CD4-positive, alpha-beta T cell treated with Interleukin-2 at 100 ng/mL for 4 hours (primary cell): ENCODE results near the gene FANCC.

Experiments used
- DNase-seq: peaks from one replicate; pipeline ENCODE4 v3.0.0-alpha.2; 2020; ENCODE audit warnings: low spot score

FANCC gene

GRCh38 chr9:95120781-95121370 is 196.6 kb downstream of the FANCC start:
- no peak for DNase-seq

GRCh38 chr9:95118596-95118995 is 198.9 kb downstream of the FANCC start:
- no peak for DNase-seq

- DNase-seq = no peak
Measured at GRCh38 chr9:95116808-95117204, 200.7 kb downstream of the FANCC start.

- no peak for DNase-seq
Measured at GRCh38 chr9:95116002-95116807, 201.3 kb downstream of the FANCC start.

- DNase-seq = no peak
Measured at GRCh38 chr9:95115104-95115503, 202.4 kb downstream of the FANCC start.

- DNase-seq = no peak
Measured at GRCh38 chr9:95112436-95113280, 204.9 kb downstream of the FANCC start.

GRCh38 chr9:95111716-95112115 is 205.8 kb downstream of the FANCC start:
- no peak for DNase-seq

GRCh38 chr9:95110921-95111525 is 206.5 kb downstream of the FANCC start:
- DNase-seq = no peak

GRCh38 chr9:95109456-95109855 is 208.1 kb downstream of the FANCC start:
- no peak for DNase-seq

- no peak for DNase-seq
Measured at GRCh38 chr9:95108777-95109176, 208.7 kb downstream of the FANCC start.

- DNase-seq = no peak
Measured at GRCh38 chr9:95107976-95108375, 209.5 kb downstream of the FANCC start.

GRCh38 chr9:95107001-95107749 is 210.3 kb downstream of the FANCC start:
- DNase-seq = no peak

- DNase-seq = no peak
Measured at GRCh38 chr9:95105519-95106287, 211.8 kb downstream of the FANCC start.

GRCh38 chr9:95104980-95105379 is 212.5 kb downstream of the FANCC start:
- DNase-seq = no peak

GRCh38 chr9:95104581-95104960 is 212.9 kb downstream of the FANCC start:
- DNase-seq = no peak

GRCh38 chr9:95103871-95104580 is 213.5 kb downstream of the FANCC start:
- no peak for DNase-seq

GRCh38 chr9:95103281-95103771 is 214.2 kb downstream of the FANCC start:
- DNase-seq = no peak

- no peak for DNase-seq
Measured at GRCh38 chr9:95102572-95102971, 214.9 kb downstream of the FANCC start.

- DNase-seq = no peak
Measured at GRCh38 chr9:95102001-95102433, 215.5 kb downstream of the FANCC start.

- DNase-seq = no peak
Measured at GRCh38 chr9:95101326-95101725, 216.2 kb downstream of the FANCC start.
